OCI-LY7 (cell line): ENCODE results near the gene SSPN.

Experiments used
- EZH2phosphoT487 ChIP-seq: fragments of 200-600 bp; sonication (generic); IDR thresholded peaks from 2 replicates; pipeline ENCODE4 v1.6.1; 2018; ENCODE audit warnings: low read depth, borderline replicate concordance, mild to moderate bottlenecking, mixed run types, antibody characterized with exemption, low read length, moderate library complexity, mixed read lengths
- TF ChIP-seq, protein P1 (sequence below): fragments of 200-600 bp; sonication (generic); conservative IDR thresholded peaks from 2 replicates; pipeline ENCODE4 v1.5.1; 2014; ENCODE audit warnings: mild to moderate bottlenecking, antibody characterized with exemption, low read length, moderate library complexity, mixed read lengths

DNA sequence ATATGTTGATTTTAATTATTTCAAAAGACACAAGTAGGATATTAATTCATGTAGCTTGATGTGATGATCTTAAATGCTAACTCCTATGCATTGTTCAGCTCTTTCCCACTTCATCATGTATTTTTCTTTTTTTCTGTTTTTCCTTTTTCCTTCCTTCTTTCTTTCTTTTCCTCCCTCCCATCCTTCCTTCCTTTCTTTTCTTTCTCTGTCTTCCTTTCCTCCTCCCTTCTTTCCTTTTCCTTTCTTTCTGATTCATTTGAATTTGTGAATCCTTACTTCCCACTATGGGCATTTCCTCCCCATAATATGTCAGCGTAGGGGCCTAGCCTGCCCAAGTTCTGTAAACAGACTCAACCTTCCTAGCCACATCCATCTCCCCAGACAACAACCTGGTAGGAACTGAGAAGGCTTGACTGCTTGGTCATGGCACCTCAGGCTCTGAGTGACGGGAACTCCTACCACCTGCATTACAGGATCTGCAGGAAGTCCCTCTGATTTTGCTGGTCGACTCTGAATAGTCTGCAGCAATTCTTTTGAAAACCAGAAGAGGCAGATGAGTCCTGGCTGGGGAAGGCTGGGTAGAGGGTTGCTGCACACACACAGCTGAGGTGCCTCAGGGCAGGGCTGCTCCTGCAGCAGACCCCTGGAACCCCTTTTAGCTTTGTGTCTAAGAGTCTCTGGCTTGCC lies 37.2 kb upstream of the SSPN start:
- TF ChIP-seq, protein P1, sequence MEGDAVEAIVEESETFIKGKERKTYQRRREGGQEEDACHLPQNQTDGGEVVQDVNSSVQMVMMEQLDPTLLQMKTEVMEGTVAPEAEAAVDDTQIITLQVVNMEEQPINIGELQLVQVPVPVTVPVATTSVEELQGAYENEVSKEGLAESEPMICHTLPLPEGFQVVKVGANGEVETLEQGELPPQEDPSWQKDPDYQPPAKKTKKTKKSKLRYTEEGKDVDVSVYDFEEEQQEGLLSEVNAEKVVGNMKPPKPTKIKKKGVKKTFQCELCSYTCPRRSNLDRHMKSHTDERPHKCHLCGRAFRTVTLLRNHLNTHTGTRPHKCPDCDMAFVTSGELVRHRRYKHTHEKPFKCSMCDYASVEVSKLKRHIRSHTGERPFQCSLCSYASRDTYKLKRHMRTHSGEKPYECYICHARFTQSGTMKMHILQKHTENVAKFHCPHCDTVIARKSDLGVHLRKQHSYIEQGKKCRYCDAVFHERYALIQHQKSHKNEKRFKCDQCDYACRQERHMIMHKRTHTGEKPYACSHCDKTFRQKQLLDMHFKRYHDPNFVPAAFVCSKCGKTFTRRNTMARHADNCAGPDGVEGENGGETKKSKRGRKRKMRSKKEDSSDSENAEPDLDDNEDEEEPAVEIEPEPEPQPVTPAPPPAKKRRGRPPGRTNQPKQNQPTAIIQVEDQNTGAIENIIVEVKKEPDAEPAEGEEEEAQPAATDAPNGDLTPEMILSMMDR: peak; percentile 42
- TF ChIP-seq EZH2phosphoT487: no peak
